ENCODE data around the gene HYKK. TPM values are rescaled to one million over a fixed set of nuclear protein-coding genes. Genes with fewer than 3 reads are reported as not detected.

The HYKK gene
- total RNA-seq, 2 donors from 2014 or later, result 1.6 to 5.1 TPM

DNA sequence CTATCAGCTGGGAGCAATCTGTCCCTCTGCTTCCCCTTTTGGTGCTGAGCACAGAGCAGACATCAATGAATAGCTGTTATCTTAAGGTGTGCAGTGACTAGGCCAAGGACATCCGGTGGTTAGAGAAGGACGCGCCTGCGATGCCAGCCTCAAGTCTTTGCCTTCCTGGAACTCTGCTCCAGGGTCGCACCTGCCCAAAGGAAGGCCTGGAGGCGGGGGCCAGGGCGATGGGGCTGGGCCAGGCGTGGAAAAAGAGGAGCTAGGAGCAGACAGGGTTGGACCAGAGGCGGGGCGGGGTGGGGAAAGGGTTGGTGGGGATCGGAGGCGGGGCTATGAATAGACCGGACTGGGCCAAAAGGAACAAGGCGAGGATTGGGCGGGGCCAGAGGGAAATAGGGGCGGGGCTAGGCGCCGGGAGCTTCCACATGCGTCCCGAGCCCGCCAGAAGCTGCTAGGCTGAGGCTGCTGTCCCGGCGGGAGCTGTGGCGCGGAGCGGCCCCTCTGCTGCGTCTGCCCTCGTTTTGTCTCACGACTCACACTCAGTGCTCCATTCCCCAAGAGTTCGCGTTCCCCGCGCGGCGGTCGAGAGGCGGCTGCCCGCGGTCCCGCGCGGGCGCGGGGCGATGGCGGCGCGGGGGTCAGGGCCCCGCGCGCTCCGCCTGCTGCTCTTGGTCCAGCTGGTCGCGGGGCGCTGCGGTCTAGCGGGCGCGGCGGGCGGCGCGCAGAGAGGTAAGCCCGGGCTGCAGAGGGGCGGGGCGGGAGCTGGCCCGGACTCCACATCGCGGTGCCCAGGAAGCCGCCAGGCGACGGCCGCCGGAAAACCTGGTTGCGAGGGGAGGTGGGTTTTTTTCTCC lies 57.9 kb downstream of the HYKK start, which contains the start of gene CHRNA5:
Gene CHRNA5 (plus strand): TSS at position 424 of the 854 bp plus-strand sequence. CDS start 200 bp downstream, at position 624.
- H3K36me3 Mint-ChIP-seq, result peaks cover 4 to 6% of the 10 kb centered on the region in 2 donors
- H3K9me3 Mint-ChIP-seq, result no peaks in the 10 kb centered on the region
- DNase-seq (ENCODE audit: low spot score in 2 of 2) (peak; percentile 77 to 78), ATAC-seq (peak; percentile 88 to 90)
- H3K27ac Mint-ChIP-seq, result peak within 1 kb of the TSS in 1 of 2 donors; percentile 34

GRCh38 chr15:78565951-78566774 lies 58.8 kb downstream of the HYKK start:
- peak; percentile 5 to 21 for ATAC-seq
- Mint-ChIP-seq H3K27ac (no peak overlapping the region), H3K9me3 (no peaks in the 10 kb centered on the region), H3K36me3 (peaks cover 4 to 6% of the 10 kb centered on the region in 2 donors)
- peak in 1 of 2 donors; percentile 10 for DNase-seq (ENCODE audit: low spot score in 2 of 2)

GRCh38 chr15:78567531-78567930 lies 60.2 kb downstream of the HYKK start:
- Mint-ChIP-seq H3K36me3 (peaks cover 4 to 6% of the 10 kb centered on the region in 2 donors), H3K9me3 (no peaks in the 10 kb centered on the region), H3K27ac (no peak overlapping the region)
- no peak for DNase-seq (ENCODE audit: low spot score in 2 of 2)
- no peak for ATAC-seq

- ATAC-seq (no peak), DNase-seq (ENCODE audit: low spot score in 2 of 2) (no peak)
- Mint-ChIP-seq H3K36me3 (peaks cover 4 to 6% of the 10 kb centered on the region in 2 donors), H3K27ac (no peak overlapping the region), H3K9me3 (no peaks in the 10 kb centered on the region)
Measured at GRCh38 chr15:78570710-78571109, 63.3 kb downstream of the HYKK start.

GRCh38 chr15:78571382-78571781 lies 64.0 kb downstream of the HYKK start:
- ATAC-seq, result no peak
- H3K27ac Mint-ChIP-seq, result no peak overlapping the region
- no peaks in the 10 kb centered on the region for H3K9me3 Mint-ChIP-seq
- DNase-seq (ENCODE audit: low spot score in 2 of 2), result no peak
- peaks cover 2 to 4% of the 10 kb centered on the region in 2 donors for H3K36me3 Mint-ChIP-seq

DNA sequence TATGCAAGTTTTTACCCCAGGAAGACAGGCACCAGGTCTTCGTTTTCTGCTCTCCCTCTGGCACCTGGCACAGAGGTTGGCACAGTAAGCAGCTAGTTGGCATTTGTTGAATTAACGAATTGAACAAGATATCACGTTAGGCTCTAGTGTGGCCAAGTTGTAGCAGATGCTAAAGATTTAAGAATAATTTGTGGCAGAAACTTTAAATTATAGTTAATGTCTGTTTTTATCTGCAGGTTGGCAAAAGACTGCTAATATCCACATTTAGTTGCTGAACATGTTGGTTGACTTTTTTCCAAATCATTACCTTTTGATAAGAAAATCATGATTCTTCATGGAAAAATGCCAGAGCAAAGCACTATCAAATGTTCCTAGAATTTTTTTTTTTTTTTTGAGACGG lies 66.0 kb downstream of the HYKK start:
- H3K9me3 Mint-ChIP-seq, result no peaks in the 10 kb centered on the region
- H3K36me3 Mint-ChIP-seq, result no peaks in the 10 kb centered on the region
- DNase-seq (ENCODE audit: low spot score in 2 of 2) (no peak), ATAC-seq (no peak)
- H3K27ac Mint-ChIP-seq, result no peak overlapping the region

- Mint-ChIP-seq H3K27ac (no peak overlapping the region), H3K9me3 (no peaks in the 10 kb centered on the region), H3K36me3 (no peaks in the 10 kb centered on the region)
- DNase-seq (ENCODE audit: low spot score in 2 of 2), result no peak
- ATAC-seq, result no peak
Measured at GRCh38 chr15:78574944-78575343, 67.6 kb downstream of the HYKK start.

Other genes starting within 250 kb of the HYKK start
- 10 to 100 TPM; 39.0 to 57.1 TPM for gene DNAJA4, start 243.0 kb upstream of the HYKK start, total RNA-seq
- gene SKIC8, start 208.0 kb upstream of the HYKK start, total RNA-seq, result 10 to 100 TPM; 52.3 to 54.1 TPM
- 1 to 10 TPM in 1 of 2 donors, not detected in 1; 1.7 TPM for gene CRABP1, start 167.2 kb upstream of the HYKK start, total RNA-seq
- 10 to 100 TPM; 69.1 to 71.7 TPM for gene IREB2, start 69.4 kb upstream of the HYKK start, total RNA-seq
- gene PSMA4, start 32.9 kb downstream of the HYKK start, total RNA-seq, result 100 to 1,000 TPM; 283 to 303 TPM
- gene CHRNA5, start 57.9 kb downstream of the HYKK start, total RNA-seq, result 1 to 10 TPM; 4.6 to 5.7 TPM
- gene CHRNA3, start 113.4 kb downstream of the HYKK start, total RNA-seq, result not detected
- not detected for gene CHRNB4, start 133.6 kb downstream of the HYKK start, total RNA-seq

All from activated naive CD4-positive, alpha-beta T cell treated with anti-CD3 and anti-CD28 coated beads, Interleukin-2, amount 50 U/mL, for 72 hours (primary cell).